ENCODE results near the gene MOBP.

Gene MOBP

GRCh38 chr3:39519103-39519502, 51.6 kb downstream of the MOBP start:
- no peak overlapping the region for H3K4me3 Mint-ChIP-seq
- H3K36me3 Mint-ChIP-seq (ENCODE audit: insufficient read depth) = no peaks in the 10 kb centered on the region
- no peak for ATAC-seq (replicated peaks)
- H3K4me1 Mint-ChIP-seq (ENCODE audit: low read depth in 2 of 2) = no peaks in the 10 kb centered on the region
- no peak for DNase-seq
- H3K27ac Mint-ChIP-seq = no peak overlapping the region
- peaks cover 38 to 40% of the 10 kb centered on the region in 2 donors for H3K27me3 Mint-ChIP-seq
- H3K9me3 Mint-ChIP-seq = no peaks in the 10 kb centered on the region

- Mint-ChIP-seq H3K4me3 (no peak overlapping the region), H3K27ac (no peak overlapping the region), H3K9me3 (no peaks in the 10 kb centered on the region), H3K27me3 (peaks cover 32 to 34% of the 10 kb centered on the region in 2 donors), H3K4me1 (ENCODE audit: low read depth in 2 of 2) (no peaks in the 10 kb centered on the region), H3K36me3 (ENCODE audit: insufficient read depth) (no peaks in the 10 kb centered on the region)
- DNase-seq (no peak), ATAC-seq (replicated peaks) (no peak)
Observed at GRCh38 chr3:39519554-39520288, 52.2 kb downstream of the MOBP start.

- DNase-seq (no peak), ATAC-seq (replicated peaks) (no peak)
- Mint-ChIP-seq H3K36me3 (ENCODE audit: insufficient read depth) (no peaks in the 10 kb centered on the region), H3K27me3 (peaks cover 20 to 26% of the 10 kb centered on the region in 2 donors), H3K9me3 (peaks cover 0 to 8% of the 10 kb centered on the region in 2 donors), H3K4me3 (no peak overlapping the region), H3K27ac (no peak overlapping the region), H3K4me1 (ENCODE audit: low read depth in 2 of 2) (no peaks in the 10 kb centered on the region)
Observed at GRCh38 chr3:39521456-39521855, 54.0 kb downstream of the MOBP start.

GRCh38 chr3:39524107-39524506, 56.6 kb downstream of the MOBP start:
- Mint-ChIP-seq H3K9me3 (peaks cover 0 to 8% of the 10 kb centered on the region in 2 donors), H3K27me3 (peaks cover 27 to 37% of the 10 kb centered on the region in 2 donors), H3K4me1 (ENCODE audit: low read depth in 2 of 2) (no peaks in the 10 kb centered on the region), H3K4me3 (no peak overlapping the region), H3K27ac (no peak overlapping the region), H3K36me3 (ENCODE audit: insufficient read depth) (no peaks in the 10 kb centered on the region)
- no peak for DNase-seq
- ATAC-seq (replicated peaks) = no peak

GRCh38 chr3:39528844-39529243, 61.4 kb downstream of the MOBP start:
- H3K9me3 Mint-ChIP-seq = peaks cover 0 to 8% of the 10 kb centered on the region in 2 donors
- no peak overlapping the region for H3K27ac Mint-ChIP-seq
- no peaks in the 10 kb centered on the region for H3K4me1 Mint-ChIP-seq (ENCODE audit: low read depth in 2 of 2)
- DNase-seq (no peak), ATAC-seq (replicated peaks) (no peak)
- H3K27me3 Mint-ChIP-seq = peaks cover 30 to 46% of the 10 kb centered on the region in 2 donors
- H3K36me3 Mint-ChIP-seq (ENCODE audit: insufficient read depth) = no peaks in the 10 kb centered on the region
- H3K4me3 Mint-ChIP-seq = no peak overlapping the region

- Mint-ChIP-seq H3K36me3 (ENCODE audit: insufficient read depth) (no peaks in the 10 kb centered on the region), H3K4me1 (ENCODE audit: low read depth in 2 of 2) (no peaks in the 10 kb centered on the region)
- ATAC-seq (replicated peaks) = no peak
Observed at GRCh38 chr3:39529577-39529976, 62.1 kb downstream of the MOBP start.

GRCh38 chr3:39531066-39531465, 63.6 kb downstream of the MOBP start:
- Mint-ChIP-seq H3K9me3 (no peaks in the 10 kb centered on the region), H3K4me3 (no peak overlapping the region), H3K36me3 (ENCODE audit: insufficient read depth) (no peaks in the 10 kb centered on the region), H3K4me1 (ENCODE audit: low read depth in 2 of 2) (no peaks in the 10 kb centered on the region), H3K27me3 (peaks cover 30 to 46% of the 10 kb centered on the region in 2 donors), H3K27ac (no peak overlapping the region)
- DNase-seq = no peak
- ATAC-seq (replicated peaks) = no peak

More at GRCh38 chr3:39529577-39529976, 62.1 kb downstream of the MOBP start:
- Mint-ChIP-seq H3K27me3 (peaks cover 30 to 46% of the 10 kb centered on the region in 2 donors), H3K9me3 (peaks cover 0 to 8% of the 10 kb centered on the region in 2 donors), H3K27ac (no peak overlapping the region), H3K4me3 (no peak overlapping the region)
- DNase-seq = no peak

- no peaks in the 10 kb centered on the region for H3K4me1 Mint-ChIP-seq (ENCODE audit: low read depth in 2 of 2)
- no peaks in the 10 kb centered on the region for H3K9me3 Mint-ChIP-seq
- ATAC-seq (replicated peaks) (no peak), DNase-seq (no peak)
- H3K4me3 Mint-ChIP-seq = no peak overlapping the region
- H3K27me3 Mint-ChIP-seq = peaks cover 30 to 46% of the 10 kb centered on the region in 2 donors
- no peaks in the 10 kb centered on the region for H3K36me3 Mint-ChIP-seq (ENCODE audit: insufficient read depth)
- no peak overlapping the region for H3K27ac Mint-ChIP-seq
Observed at GRCh38 chr3:39531665-39532064, 64.2 kb downstream of the MOBP start.

GRCh38 chr3:39532777-39533176, 65.3 kb downstream of the MOBP start:
- DNase-seq = no peak
- ATAC-seq (replicated peaks) = no peak

GRCh38 chr3:39533226-39533625, 65.7 kb downstream of the MOBP start:
- no peaks in the 10 kb centered on the region for H3K9me3 Mint-ChIP-seq
- no peak overlapping the region for H3K4me3 Mint-ChIP-seq
- peaks cover 22 to 37% of the 10 kb centered on the region in 2 donors for H3K27me3 Mint-ChIP-seq
- ATAC-seq (replicated peaks) (no peak), DNase-seq (no peak)
- no peak overlapping the region for H3K27ac Mint-ChIP-seq
- no peaks in the 10 kb centered on the region for H3K36me3 Mint-ChIP-seq (ENCODE audit: insufficient read depth)
- H3K4me1 Mint-ChIP-seq (ENCODE audit: low read depth in 2 of 2) = no peaks in the 10 kb centered on the region

More at GRCh38 chr3:39532777-39533176, 65.3 kb downstream of the MOBP start:
- Mint-ChIP-seq H3K36me3 (ENCODE audit: insufficient read depth) (no peaks in the 10 kb centered on the region), H3K27me3 (peaks cover 27 to 41% of the 10 kb centered on the region in 2 donors), H3K9me3 (no peaks in the 10 kb centered on the region), H3K27ac (no peak overlapping the region), H3K4me3 (no peak overlapping the region), H3K4me1 (ENCODE audit: low read depth in 2 of 2) (no peaks in the 10 kb centered on the region)

- Mint-ChIP-seq H3K27me3 (peaks cover 5 to 7% of the 10 kb centered on the region in 2 donors), H3K4me3 (no peak overlapping the region), H3K36me3 (ENCODE audit: insufficient read depth) (no peaks in the 10 kb centered on the region), H3K27ac (no peak overlapping the region), H3K9me3 (no peaks in the 10 kb centered on the region), H3K4me1 (ENCODE audit: low read depth in 2 of 2) (peaks cover 2 to 6% of the 10 kb centered on the region in 2 donors)
- ATAC-seq (replicated peaks) (no peak), DNase-seq (no peak)
Observed at GRCh38 chr3:39540162-39540921, 72.9 kb downstream of the MOBP start.

GRCh38 chr3:39541442-39541841, 74.0 kb downstream of the MOBP start:
- Mint-ChIP-seq H3K4me3 (peak overlapping the region in 1 of 2 donors; percentile 54), H3K27ac (no peak overlapping the region), H3K9me3 (no peaks in the 10 kb centered on the region), H3K36me3 (ENCODE audit: insufficient read depth) (no peaks in the 10 kb centered on the region), H3K27me3 (peaks cover 0 to 16% of the 10 kb centered on the region in 2 donors), H3K4me1 (ENCODE audit: low read depth in 2 of 2) (peaks cover 2 to 6% of the 10 kb centered on the region in 2 donors)
- DNase-seq (no peak), ATAC-seq (replicated peaks) (no peak)

- H3K4me1 Mint-ChIP-seq (ENCODE audit: low read depth in 2 of 2) = peaks cover 2 to 6% of the 10 kb centered on the region in 2 donors
- peak overlapping the region in 1 of 2 donors; percentile 54 for H3K4me3 Mint-ChIP-seq
- DNase-seq (no peak), ATAC-seq (replicated peaks) (no peak)
- peaks cover 5 to 21% of the 10 kb centered on the region in 2 donors for H3K27me3 Mint-ChIP-seq
- H3K9me3 Mint-ChIP-seq = no peaks in the 10 kb centered on the region
- no peak overlapping the region for H3K27ac Mint-ChIP-seq
- no peaks in the 10 kb centered on the region for H3K36me3 Mint-ChIP-seq (ENCODE audit: insufficient read depth)
Observed at GRCh38 chr3:39541917-39542329, 74.4 kb downstream of the MOBP start.

GRCh38 chr3:39542588-39542988, 75.1 kb downstream of the MOBP start:
- no peaks in the 10 kb centered on the region for H3K36me3 Mint-ChIP-seq (ENCODE audit: insufficient read depth)
- peaks cover 2 to 6% of the 10 kb centered on the region in 2 donors for H3K4me1 Mint-ChIP-seq (ENCODE audit: low read depth in 2 of 2)
- H3K4me3 Mint-ChIP-seq = peak overlapping the region in 1 of 2 donors; percentile 55
- ATAC-seq (replicated peaks) (no peak), DNase-seq (no peak)
- H3K27me3 Mint-ChIP-seq = peaks cover 8 to 24% of the 10 kb centered on the region in 2 donors
- peak overlapping the region in 1 of 2 donors; percentile 42 for H3K27ac Mint-ChIP-seq
- H3K9me3 Mint-ChIP-seq = no peaks in the 10 kb centered on the region
